ENCODE measurements around the gene KCNIP4. TPM values are rescaled to one million over a fixed set of nuclear protein-coding genes. Genes with fewer than 3 reads are reported as not detected.

The KCNIP4 gene
- total and polyA plus RNA-seq, 2 of the 4 experiments (the other 2 are of a cell fraction) = not detected

DNA sequence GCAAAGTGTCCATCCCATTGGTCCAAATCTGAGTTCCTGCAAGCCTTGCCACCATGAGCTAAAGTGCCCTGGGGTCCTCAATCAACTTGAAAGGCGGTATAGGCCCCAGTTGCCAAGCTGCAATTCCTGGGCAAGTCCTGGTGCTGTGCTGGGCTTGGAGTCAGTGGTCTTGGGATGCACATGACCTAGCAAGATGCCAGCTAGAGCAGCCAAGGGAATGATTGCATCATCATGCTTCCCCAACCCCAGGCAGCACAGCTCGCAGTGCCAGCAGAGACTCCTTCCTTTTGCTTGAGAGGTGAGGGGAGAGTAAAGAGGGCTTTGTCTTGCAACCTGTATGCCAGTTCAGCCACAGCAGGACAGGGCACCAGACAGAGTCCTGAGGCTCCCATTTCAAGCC is 50.5 kb downstream of the KCNIP4 start:
- H3K4me1 ChIP-seq (ENCODE audit: control insufficient read depth, insufficient read depth, low read length) = no peaks in the 10 kb centered on the region
- no peaks in the 10 kb centered on the region for H3K79me1 ChIP-seq (ENCODE audit: low read depth in 1 of 2, low read length in 2 of 2)
- H3K27ac ChIP-seq (ENCODE audit: insufficient read depth, low read length) = no peak overlapping the region
- H4K91ac ChIP-seq (ENCODE audit: insufficient read depth, low read depth, low read length) = no peak overlapping the region
- peaks cover 7% of the 10 kb centered on the region for H3K9me3 ChIP-seq (ENCODE audit: control insufficient read depth, insufficient read depth, low read length)
- H3K14ac ChIP-seq (replicated peaks; ENCODE audit: low read depth, low read length) = no peak overlapping the region
- CTCF ChIA-PET = no interaction called here
- POLR2A ChIA-PET (ENCODE audit: unreplicated experiment) = no interaction called here
- H2BK15ac ChIP-seq (ENCODE audit: low read depth, low read length) = no peak overlapping the region
- in situ Hi-C loops (cut with MboI; ENCODE audit: low sequenced_read_pairs) (no loop called here), dilution Hi-C loops (cut with HindIII; ENCODE audit: low sequenced_read_pairs, unreplicated experiment) (no loop called here), intact Hi-C loops (cut with micrococcal nuclease) (no loop called here)
- no peak overlapping the region for H2BK20ac ChIP-seq (ENCODE audit: low read depth, low read length)
- no peak overlapping the region for H2BK120ac ChIP-seq (ENCODE audit: low read depth, low read length)
- H4K20me1 ChIP-seq (ENCODE audit: insufficient read depth, low read length) = no peaks in the 10 kb centered on the region
- no peaks in the 10 kb centered on the region for H3K36me3 ChIP-seq (ENCODE audit: control insufficient read depth, insufficient read depth, low read length)
- H3K9ac ChIP-seq (ENCODE audit: low read depth, low read length) = no peak overlapping the region
- no peak overlapping the region for H3K4ac ChIP-seq (ENCODE audit: low read depth, low read length)
- no peak overlapping the region for H4K5ac ChIP-seq (ENCODE audit: low read depth, low read length)
- no peak overlapping the region for H3K4me3 ChIP-seq (ENCODE audit: insufficient read depth, low read depth, low read length)
- no peaks in the 10 kb centered on the region for H3K9me1 ChIP-seq (ENCODE audit: insufficient read depth, low read length)
- no peak overlapping the region for H3K18ac ChIP-seq (ENCODE audit: low read depth, low read length)
- H2BK5ac ChIP-seq (ENCODE audit: low read depth, low read length, poor library complexity, severe bottlenecking) = no peak overlapping the region
- no peak overlapping the region for H2AK9ac ChIP-seq (replicated peaks; ENCODE audit: low read depth, low read length, poor library complexity)
- H4K8ac ChIP-seq (ENCODE audit: low read depth in 2 of 2, low read length in 2 of 2) = no peak overlapping the region
- H3K56ac ChIP-seq (ENCODE audit: extremely low read depth, insufficient read depth, low read length) = no peak overlapping the region
- ATAC-seq (ENCODE audit: low read depth) (no peak), DNase-seq (no peak)
- BruUV-seq (replicated peaks) = no TSS peak
- no peak overlapping the region for H2AK5ac ChIP-seq (ENCODE audit: low read depth, low read length)
- H2AFZ ChIP-seq (replicated peaks; ENCODE audit: low read length, poor library complexity) = peak overlapping the region; percentile 21
- peak; percentile 38 for TF ChIP-seq CEBPB (IDR thresholded peaks at IDR 0.05; ENCODE audit: low read depth, low read length)
- TF ChIP-seq NFE2L2 (IDR thresholded peaks at IDR 0.05; ENCODE audit: low read depth, low read length) = no peak
- TF ChIP-seq RAD21 (IDR thresholded peaks at IDR 0.05; ENCODE audit: low read length) = no peak
- WGBS, 2 experiments (ENCODE audit: extremely low coverage in 2 of 2, insufficient read length in 1 of 2) = 80% methylated on average over 1 of the region's 2 CpGs; no CpG with 5 or more reads in 1 of the 2 experiments
- H3K23ac ChIP-seq (ENCODE audit: low read depth, low read length) = no peak overlapping the region
- H3K4me2 ChIP-seq (ENCODE audit: low read depth, low read length) = no peak overlapping the region
- no peaks in the 10 kb centered on the region for H3K27me3 ChIP-seq (ENCODE audit: control insufficient read depth, insufficient read depth, low read length)
